ENCODE measurements around the gene FARP1. TPM values are rescaled to one million over a fixed set of nuclear protein-coding genes. Genes with fewer than 3 reads are reported as not detected.

Gene FARP1
- total and polyA plus RNA-seq, 2 of the 13 experiments (the other 11 are each of a cell fraction or from before 2014, with no cell fraction given): 70.6 to 126 TPM

DNA sequence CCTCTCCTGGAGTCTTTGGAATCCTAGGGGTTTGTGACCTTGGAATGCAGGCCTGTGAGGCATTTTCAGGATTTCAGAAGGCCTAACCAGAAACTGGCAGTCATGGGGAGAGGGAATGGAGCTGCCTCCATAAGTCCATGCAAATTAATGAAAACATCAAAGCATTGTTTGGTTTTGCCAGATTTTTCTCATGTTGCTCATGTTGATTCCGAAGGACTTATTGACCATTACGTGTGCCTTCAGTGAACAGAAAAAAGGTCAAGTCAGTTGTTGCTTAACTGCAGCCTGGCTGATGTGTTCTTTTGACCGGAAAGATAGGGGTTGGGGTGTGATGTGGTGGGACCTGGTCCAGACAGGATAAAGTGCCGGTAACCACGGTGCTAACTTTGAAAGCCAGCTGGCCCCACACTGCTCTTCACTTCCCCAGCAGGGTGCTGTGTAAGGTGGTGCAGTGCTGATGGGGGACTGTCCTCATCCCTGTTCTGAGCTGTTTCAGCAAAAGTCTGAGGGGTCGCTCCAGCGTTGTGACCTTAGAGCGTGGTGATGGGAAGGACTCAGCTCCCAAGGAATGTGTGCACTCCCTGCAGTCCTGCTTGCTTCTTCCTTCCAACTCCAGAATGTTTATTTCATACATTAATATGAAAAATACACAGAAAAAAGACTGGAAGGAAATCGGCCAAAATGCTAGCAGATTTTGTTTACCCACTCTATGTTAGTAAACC is 30.7 kb downstream of the FARP1 start (continued):
- TF ChIP-seq, protein P1, sequence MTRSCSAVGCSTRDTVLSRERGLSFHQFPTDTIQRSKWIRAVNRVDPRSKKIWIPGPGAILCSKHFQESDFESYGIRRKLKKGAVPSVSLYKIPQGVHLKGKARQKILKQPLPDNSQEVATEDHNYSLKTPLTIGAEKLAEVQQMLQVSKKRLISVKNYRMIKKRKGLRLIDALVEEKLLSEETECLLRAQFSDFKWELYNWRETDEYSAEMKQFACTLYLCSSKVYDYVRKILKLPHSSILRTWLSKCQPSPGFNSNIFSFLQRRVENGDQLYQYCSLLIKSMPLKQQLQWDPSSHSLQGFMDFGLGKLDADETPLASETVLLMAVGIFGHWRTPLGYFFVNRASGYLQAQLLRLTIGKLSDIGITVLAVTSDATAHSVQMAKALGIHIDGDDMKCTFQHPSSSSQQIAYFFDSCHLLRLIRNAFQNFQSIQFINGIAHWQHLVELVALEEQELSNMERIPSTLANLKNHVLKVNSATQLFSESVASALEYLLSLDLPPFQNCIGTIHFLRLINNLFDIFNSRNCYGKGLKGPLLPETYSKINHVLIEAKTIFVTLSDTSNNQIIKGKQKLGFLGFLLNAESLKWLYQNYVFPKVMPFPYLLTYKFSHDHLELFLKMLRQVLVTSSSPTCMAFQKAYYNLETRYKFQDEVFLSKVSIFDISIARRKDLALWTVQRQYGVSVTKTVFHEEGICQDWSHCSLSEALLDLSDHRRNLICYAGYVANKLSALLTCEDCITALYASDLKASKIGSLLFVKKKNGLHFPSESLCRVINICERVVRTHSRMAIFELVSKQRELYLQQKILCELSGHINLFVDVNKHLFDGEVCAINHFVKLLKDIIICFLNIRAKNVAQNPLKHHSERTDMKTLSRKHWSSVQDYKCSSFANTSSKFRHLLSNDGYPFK (CRISPR knock-in tag; IDR thresholded peaks at IDR 0.05; ENCODE audit: borderline replicate concordance): no peak
- TF ChIP-seq ZNF101 (CRISPR knock-in tag; IDR thresholded peaks at IDR 0.05; ENCODE audit: borderline replicate concordance, low read depth) (no peak), ZC3H13 (CRISPR knock-in tag; IDR thresholded peaks at IDR 0.05) (no peak), HOXA7 (CRISPR knock-in tag; IDR thresholded peaks at IDR 0.05) (no peak), FOXA1 (IDR thresholded peaks at IDR 0.05) (peak; percentile 73), FOXA1 (CRISPR knock-in tag; IDR thresholded peaks at IDR 0.05) (peak; percentile 81), MEIS1 (CRISPR knock-in tag; IDR thresholded peaks at IDR 0.05; ENCODE audit: borderline replicate concordance) (no peak), ZNF614 (CRISPR knock-in tag; IDR thresholded peaks at IDR 0.05; ENCODE audit: borderline replicate concordance) (peak; percentile 13; the same call in 1 of the 2 replicates), KAT2B (IDR thresholded peaks at IDR 0.05; ENCODE audit: borderline replicate concordance, low read depth, low read length) (no peak), SIN3A (IDR thresholded peaks at IDR 0.05; ENCODE audit: borderline replicate concordance, low read depth, low read length) (peak; percentile 72; the same call in 1 of the 2 replicates), TMF1 (CRISPR knock-in tag; IDR thresholded peaks at IDR 0.05; ENCODE audit: low read depth) (no peak), POLR2G (IDR thresholded peaks at IDR 0.05; ENCODE audit: low read depth, low read length) (no peak), HDAC1 (CRISPR knock-in tag; IDR thresholded peaks at IDR 0.05) (peak; percentile 72), THYN1 (CRISPR knock-in tag; IDR thresholded peaks at IDR 0.05; ENCODE audit: borderline replicate concordance, low read depth) (no peak)
- TF ChIP-seq, protein P2, sequence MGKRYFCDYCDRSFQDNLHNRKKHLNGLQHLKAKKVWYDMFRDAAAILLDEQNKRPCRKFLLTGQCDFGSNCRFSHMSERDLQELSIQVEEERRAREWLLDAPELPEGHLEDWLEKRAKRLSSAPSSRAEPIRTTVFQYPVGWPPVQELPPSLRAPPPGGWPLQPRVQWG (CRISPR knock-in tag; IDR thresholded peaks at IDR 0.05; ENCODE audit: borderline replicate concordance, low read depth): no peak
- TF ChIP-seq, protein P3, sequence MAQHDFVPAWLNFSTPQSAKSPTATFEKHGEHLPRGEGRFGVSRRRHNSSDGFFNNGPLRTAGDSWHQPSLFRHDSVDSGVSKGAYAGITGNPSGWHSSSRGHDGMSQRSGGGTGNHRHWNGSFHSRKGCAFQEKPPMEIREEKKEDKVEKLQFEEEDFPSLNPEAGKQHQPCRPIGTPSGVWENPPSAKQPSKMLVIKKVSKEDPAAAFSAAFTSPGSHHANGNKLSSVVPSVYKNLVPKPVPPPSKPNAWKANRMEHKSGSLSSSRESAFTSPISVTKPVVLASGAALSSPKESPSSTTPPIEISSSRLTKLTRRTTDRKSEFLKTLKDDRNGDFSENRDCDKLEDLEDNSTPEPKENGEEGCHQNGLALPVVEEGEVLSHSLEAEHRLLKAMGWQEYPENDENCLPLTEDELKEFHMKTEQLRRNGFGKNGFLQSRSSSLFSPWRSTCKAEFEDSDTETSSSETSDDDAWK (CRISPR knock-in tag; IDR thresholded peaks at IDR 0.05): no peak
- TF ChIP-seq, protein P4, sequence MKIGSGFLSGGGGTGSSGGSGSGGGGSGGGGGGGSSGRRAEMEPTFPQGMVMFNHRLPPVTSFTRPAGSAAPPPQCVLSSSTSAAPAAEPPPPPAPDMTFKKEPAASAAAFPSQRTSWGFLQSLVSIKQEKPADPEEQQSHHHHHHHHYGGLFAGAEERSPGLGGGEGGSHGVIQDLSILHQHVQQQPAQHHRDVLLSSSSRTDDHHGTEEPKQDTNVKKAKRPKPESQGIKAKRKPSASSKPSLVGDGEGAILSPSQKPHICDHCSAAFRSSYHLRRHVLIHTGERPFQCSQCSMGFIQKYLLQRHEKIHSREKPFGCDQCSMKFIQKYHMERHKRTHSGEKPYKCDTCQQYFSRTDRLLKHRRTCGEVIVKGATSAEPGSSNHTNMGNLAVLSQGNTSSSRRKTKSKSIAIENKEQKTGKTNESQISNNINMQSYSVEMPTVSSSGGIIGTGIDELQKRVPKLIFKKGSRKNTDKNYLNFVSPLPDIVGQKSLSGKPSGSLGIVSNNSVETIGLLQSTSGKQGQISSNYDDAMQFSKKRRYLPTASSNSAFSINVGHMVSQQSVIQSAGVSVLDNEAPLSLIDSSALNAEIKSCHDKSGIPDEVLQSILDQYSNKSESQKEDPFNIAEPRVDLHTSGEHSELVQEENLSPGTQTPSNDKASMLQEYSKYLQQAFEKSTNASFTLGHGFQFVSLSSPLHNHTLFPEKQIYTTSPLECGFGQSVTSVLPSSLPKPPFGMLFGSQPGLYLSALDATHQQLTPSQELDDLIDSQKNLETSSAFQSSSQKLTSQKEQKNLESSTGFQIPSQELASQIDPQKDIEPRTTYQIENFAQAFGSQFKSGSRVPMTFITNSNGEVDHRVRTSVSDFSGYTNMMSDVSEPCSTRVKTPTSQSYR (CRISPR knock-in tag; IDR thresholded peaks at IDR 0.05; ENCODE audit: borderline replicate concordance): no peak; the same call in 1 of the 2 replicates

All from HepG2 (cell line).